Bronchial epithelial cell (primary cell): Measurements from ENCODE around the gene DAGLA. TPM values are rescaled to one million over a fixed set of nuclear protein-coding genes. Genes with fewer than 3 reads are reported as not detected.

ENCODE experiments used
- DNase-seq: peaks from one replicate; pipeline ENCODE4 v3.0.0-alpha.2; 2010; ENCODE audit warnings: low read depth
- FAIRE-seq: peaks from 2 replicates; lab custom pipeline; 2011; peaks lifted over from hg19 to GRCh38; lab: Jason Lieb, UNC
- H3K27me3 ChIP-seq: 2 replicates; pipeline ENCODE4 v1.5.1; 2011; ENCODE audit warnings: low read length; ENCODE audit not compliant: control insufficient read depth, insufficient read depth
- H3K36me3 ChIP-seq: 2 replicates; pipeline ENCODE4 v1.5.1; 2011; ENCODE audit warnings: low read length; ENCODE audit not compliant: control insufficient read depth, insufficient read depth
- H3K4me3 ChIP-seq: 2 replicates; pipeline ENCODE4 v1.5.1; 2011; ENCODE audit warnings: mild to moderate bottlenecking, low read depth, low read length, control low read depth
- total RNA-seq: library from RNA; depleted of rRNA; stranded (reverse); fragments of >200 nt; gene quantifications from 2 replicates; pipeline ENCODE4 v1.2.1, GENCODE V29; 2014
- TF ChIP-seq, protein P1 (sequence below): IDR thresholded peaks from 2 replicates; pipeline ENCODE4 v1.5.1; 2011; ENCODE audit warnings: mild to moderate bottlenecking, moderate library complexity, low read length, control low read depth, inconsistent platforms; ENCODE audit not compliant: insufficient read depth, severe bottlenecking

The DAGLA gene
- total RNA-seq, 1 donor from 2014 or later: under 0.01 TPM

GRCh38 chr11:61696602-61697001, 16.4 kb downstream of the DAGLA start:
- Histone ChIP-seq H3K36me3 (no peaks in the 10 kb centered on the region), H3K4me3 (no peak overlapping the region), H3K27me3 (peaks cover 1% of the 10 kb centered on the region)
- TF ChIP-seq, protein P1, sequence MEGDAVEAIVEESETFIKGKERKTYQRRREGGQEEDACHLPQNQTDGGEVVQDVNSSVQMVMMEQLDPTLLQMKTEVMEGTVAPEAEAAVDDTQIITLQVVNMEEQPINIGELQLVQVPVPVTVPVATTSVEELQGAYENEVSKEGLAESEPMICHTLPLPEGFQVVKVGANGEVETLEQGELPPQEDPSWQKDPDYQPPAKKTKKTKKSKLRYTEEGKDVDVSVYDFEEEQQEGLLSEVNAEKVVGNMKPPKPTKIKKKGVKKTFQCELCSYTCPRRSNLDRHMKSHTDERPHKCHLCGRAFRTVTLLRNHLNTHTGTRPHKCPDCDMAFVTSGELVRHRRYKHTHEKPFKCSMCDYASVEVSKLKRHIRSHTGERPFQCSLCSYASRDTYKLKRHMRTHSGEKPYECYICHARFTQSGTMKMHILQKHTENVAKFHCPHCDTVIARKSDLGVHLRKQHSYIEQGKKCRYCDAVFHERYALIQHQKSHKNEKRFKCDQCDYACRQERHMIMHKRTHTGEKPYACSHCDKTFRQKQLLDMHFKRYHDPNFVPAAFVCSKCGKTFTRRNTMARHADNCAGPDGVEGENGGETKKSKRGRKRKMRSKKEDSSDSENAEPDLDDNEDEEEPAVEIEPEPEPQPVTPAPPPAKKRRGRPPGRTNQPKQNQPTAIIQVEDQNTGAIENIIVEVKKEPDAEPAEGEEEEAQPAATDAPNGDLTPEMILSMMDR: no peak
- FAIRE-seq: no peak
- DNase-seq: no peak

GRCh38 chr11:61697078-61697502, 16.9 kb downstream of the DAGLA start:
- TF ChIP-seq, protein P1: no peak
- Histone ChIP-seq H3K36me3 (no peaks in the 10 kb centered on the region), H3K4me3 (no peak overlapping the region), H3K27me3 (no peaks in the 10 kb centered on the region)
- FAIRE-seq (peak; percentile 7), DNase-seq (peak; percentile 61)

DNA sequence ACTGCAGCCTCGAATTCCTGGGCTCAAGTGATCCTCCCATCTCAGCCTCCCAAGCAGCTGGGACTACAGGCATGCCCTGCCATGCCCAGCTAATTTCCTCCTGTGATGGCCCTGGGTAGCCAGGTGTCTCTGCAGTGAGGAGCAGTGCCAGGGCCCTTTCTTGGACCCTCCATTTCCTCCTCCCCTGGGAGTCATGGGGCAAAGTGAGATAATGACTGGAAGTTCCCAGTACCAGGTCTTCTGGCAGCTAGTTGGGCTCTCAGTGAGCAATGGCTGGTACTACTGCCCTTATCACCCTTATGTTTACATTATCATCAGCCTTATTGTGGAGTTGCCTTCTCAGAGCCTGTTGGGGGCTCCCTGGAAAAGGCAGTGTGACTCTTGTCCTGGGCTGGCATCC, 17.6 kb downstream of the DAGLA start:
- H3K4me3 ChIP-seq: no peak overlapping the region
- no peaks in the 10 kb centered on the region for H3K27me3 ChIP-seq
- peak; percentile 64 for FAIRE-seq

GRCh38 chr11:61698173-61698948, 18.2 kb downstream of the DAGLA start:
- DNase-seq: no peak
- Histone ChIP-seq H3K27me3 (no peaks in the 10 kb centered on the region), H3K36me3 (no peaks in the 10 kb centered on the region), H3K4me3 (no peak overlapping the region)
- TF ChIP-seq, protein P1: no peak
- FAIRE-seq: no peak

More for the DNA sequence above, 17.6 kb downstream of the DAGLA start:
- no peaks in the 10 kb centered on the region for H3K36me3 ChIP-seq
- TF ChIP-seq, protein P1: no peak
- no peak for DNase-seq

- peak; percentile 32 for DNase-seq
- Histone ChIP-seq H3K4me3 (no peak overlapping the region), H3K27me3 (peaks cover 6% of the 10 kb centered on the region), H3K36me3 (no peaks in the 10 kb centered on the region)
- TF ChIP-seq, protein P1: no peak
- FAIRE-seq: no peak
Observed at GRCh38 chr11:61699737-61700160, 19.6 kb downstream of the DAGLA start.
